Bronchial smooth muscle cell (primary cell): ENCODE measurements around the gene CCDC124. TPM values are rescaled to one million over a fixed set of nuclear protein-coding genes. Genes with fewer than 3 reads are reported as not detected.

Source experiments
- total RNA-seq: library from RNA; depleted of rRNA; stranded (reverse); fragments of >200 nt; gene quantifications from 2 replicates; pipeline ENCODE4 v1.2.1, GENCODE V29; 2014

CCDC124 gene, protein sequence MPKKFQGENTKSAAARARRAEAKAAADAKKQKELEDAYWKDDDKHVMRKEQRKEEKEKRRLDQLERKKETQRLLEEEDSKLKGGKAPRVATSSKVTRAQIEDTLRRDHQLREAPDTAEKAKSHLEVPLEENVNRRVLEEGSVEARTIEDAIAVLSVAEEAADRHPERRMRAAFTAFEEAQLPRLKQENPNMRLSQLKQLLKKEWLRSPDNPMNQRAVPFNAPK
- 40.4 and 41.1 TPM in 2 replicates for total RNA-seq

DNA sequence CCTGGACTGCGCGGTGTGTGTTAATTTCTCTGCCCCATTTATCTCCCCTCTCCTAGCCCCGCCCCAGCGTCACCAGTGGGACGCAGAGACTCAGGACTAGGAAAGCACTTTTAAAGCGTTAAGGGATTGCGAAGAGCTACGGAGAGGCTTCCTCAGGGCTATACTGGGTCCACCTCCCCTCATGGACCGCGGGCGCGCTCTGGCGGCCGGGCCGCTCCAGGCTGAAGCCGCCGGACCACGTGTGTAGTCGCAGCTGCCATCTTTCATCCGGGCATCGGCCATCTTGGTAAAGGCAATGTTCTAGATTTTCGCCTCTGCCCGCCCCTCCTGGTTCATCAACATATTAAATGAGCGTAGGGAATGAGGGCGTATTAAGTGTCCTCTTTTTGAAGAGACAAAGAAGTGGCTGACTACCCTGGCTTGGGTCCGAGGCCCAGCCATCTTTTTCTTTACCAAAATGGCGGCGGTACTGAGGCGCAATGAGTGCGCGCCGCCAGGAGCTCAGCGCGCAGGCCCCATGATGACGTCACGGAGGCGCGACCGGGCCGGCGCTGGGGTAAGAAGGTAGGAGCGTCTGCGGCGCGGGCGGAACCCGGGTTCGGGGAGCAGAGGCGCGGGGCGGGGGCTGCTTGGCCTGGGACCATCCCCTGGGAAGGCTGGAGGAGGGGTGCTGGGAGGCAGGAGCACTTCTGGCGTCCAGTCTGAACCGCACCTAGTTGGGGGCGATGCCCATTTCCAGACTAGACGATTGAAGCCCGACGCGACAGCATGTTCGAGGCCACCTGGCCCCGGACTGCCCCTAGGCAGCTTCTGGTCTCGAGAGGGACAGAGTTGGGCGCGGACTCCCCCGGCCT, at the start of gene CCDC124:
Gene CCDC124 (plus strand): TSS at position 531 of the 854 bp plus-strand sequence. CDS start 3,406 bp downstream, outside the sequence.

DNA sequence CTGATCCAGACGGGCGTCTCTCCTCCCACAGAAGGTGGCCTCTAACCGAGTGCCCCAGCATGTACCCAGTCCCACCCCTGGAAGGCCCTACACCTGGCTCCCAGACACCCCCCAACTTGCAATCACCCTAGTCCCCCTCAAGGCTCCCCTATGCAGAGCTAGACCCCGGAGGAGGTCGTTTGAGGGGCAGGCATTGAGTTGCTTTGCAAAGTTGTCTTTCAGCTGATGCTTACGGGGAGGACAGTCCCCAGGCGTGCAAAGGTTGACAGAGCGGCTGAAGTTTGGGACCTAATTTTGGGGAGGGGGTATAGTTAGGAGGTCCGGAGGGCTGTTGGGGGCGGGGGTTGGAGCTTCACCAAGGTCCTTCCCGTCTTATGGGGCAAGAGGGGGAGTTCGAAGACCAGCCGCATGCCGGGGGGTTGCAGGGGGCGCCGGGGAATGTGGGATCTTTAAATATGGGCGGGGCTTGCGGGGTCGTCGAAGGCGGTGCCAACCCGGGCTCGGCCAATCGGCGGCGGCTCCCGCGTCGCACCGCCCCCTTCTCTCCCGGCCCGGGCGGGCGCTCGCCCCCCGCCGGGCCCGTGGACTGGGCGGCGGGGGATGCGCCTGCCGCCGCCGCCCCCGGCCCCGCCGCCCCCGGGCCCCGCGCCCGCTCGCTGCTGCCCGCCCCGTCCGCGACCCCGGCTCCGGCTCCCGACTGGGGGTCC, 33.9 kb downstream of the CCDC124 start, which contains the start of gene KCNN1:
Gene KCNN1 (plus strand): TSS at position 558 of the 707 bp plus-strand sequence. CDS start 6,782 bp downstream, outside the sequence.

Other genes starting within 250 kb of the CCDC124 start
- gene UNC13A, start 244.7 kb upstream of the CCDC124 start, total RNA-seq = under 0.01 and 0.32 TPM in 2 replicates
- gene MAP1S, start 213.5 kb upstream of the CCDC124 start, total RNA-seq = 13.6 and 15.2 TPM in 2 replicates
- gene FCHO1, start 181.5 kb upstream of the CCDC124 start, total RNA-seq = 0.16 and 0.43 TPM in 2 replicates
- not detected in 2 replicates for gene B3GNT3, start 137.9 kb upstream of the CCDC124 start, total RNA-seq
- gene INSL3, start 111.5 kb upstream of the CCDC124 start, total RNA-seq = not detected in 2 replicates
- 0.09 and 0.95 TPM in 2 replicates for gene JAK3, start 85.0 kb upstream of the CCDC124 start, total RNA-seq
- 890 and 1,237 TPM in 2 replicates for gene RPL18A, start 73.1 kb upstream of the CCDC124 start, total RNA-seq
- not detected in 2 replicates for gene SLC5A5, start 61.1 kb upstream of the CCDC124 start, total RNA-seq
- gene KCNN1, start 34.1 kb downstream of the CCDC124 start, total RNA-seq = 0.34 TPM in 1 of 2 replicates, not detected in the other
- 4.6 and 6.1 TPM in 2 replicates for gene ARRDC2, start 75.2 kb downstream of the CCDC124 start, total RNA-seq
- 0.32 TPM in 1 of 2 replicates, not detected in the other for gene IL12RB1, start 153.9 kb downstream of the CCDC124 start, total RNA-seq
- 1.9 and 3.0 TPM in 2 replicates for gene MAST3, start 164.8 kb downstream of the CCDC124 start, total RNA-seq
- gene PIK3R2, start 220.1 kb downstream of the CCDC124 start, total RNA-seq = 2.0 and 8.4 TPM in 2 replicates
- 9.5 and 35.3 TPM in 2 replicates for gene IFI30, start 240.8 kb downstream of the CCDC124 start, total RNA-seq